Fibroblast of pulmonary artery (primary cell): ENCODE data around the gene ADK.
"Not testable (repeated sequence)": the region's sequence is repeated elsewhere in the genome, so short reads cannot be mapped to it uniquely, and the experiment has no call there.

Experiments
- DNase-seq: peaks from one replicate; pipeline ENCODE4 v3.0.0-alpha.2; 2010; ENCODE audit warnings: low read depth
- H3K4me3 ChIP-seq: replicated peaks from 2 replicates; pipeline ENCODE4 v1.5.1; 2011; ENCODE audit warnings: low read depth, mild to moderate bottlenecking, control low read depth, low read length, moderate library complexity
- CTCF ChIP-seq: IDR thresholded peaks from 2 replicates; pipeline ENCODE4 v1.5.1; 2011; ENCODE audit warnings: mild to moderate bottlenecking, control low read depth, low read length, inconsistent platforms; ENCODE audit errors: missing control alignments

Gene ADK

GRCh38 chr10:74337330-74338016 is 186.5 kb downstream of the ADK start:
- H3K4me3 ChIP-seq = no peak overlapping the region
- DNase-seq = no peak
- TF ChIP-seq CTCF = no peak

GRCh38 chr10:74342991-74343390 is 192.0 kb downstream of the ADK start:
- no peak for DNase-seq
- H3K4me3 ChIP-seq = no peak overlapping the region
- no peak for TF ChIP-seq CTCF

- DNase-seq = no peak
- TF ChIP-seq CTCF = no peak
- no peak overlapping the region for H3K4me3 ChIP-seq
These were observed 192.8 kb downstream of the ADK start for GRCh38 chr10:74343804-74344203.

- TF ChIP-seq CTCF = no peak
- DNase-seq = no peak
These were observed 193.3 kb downstream of the ADK start for GRCh38 chr10:74344306-74344705.

GRCh38 chr10:74347522-74347921 is 196.5 kb downstream of the ADK start:
- DNase-seq = no peak
- H3K4me3 ChIP-seq = no peak overlapping the region
- no peak for TF ChIP-seq CTCF

More at GRCh38 chr10:74344306-74344705, 193.3 kb downstream of the ADK start:
- H3K4me3 ChIP-seq = no peak overlapping the region

GRCh38 chr10:74353021-74353420 is 202.0 kb downstream of the ADK start:
- not testable (repeated sequence) for DNase-seq, H3K4me3 ChIP-seq

GRCh38 chr10:74361678-74362077 is 210.7 kb downstream of the ADK start:
- no peak overlapping the region for H3K4me3 ChIP-seq
- peak; percentile 4 for DNase-seq
- no peak for TF ChIP-seq CTCF

GRCh38 chr10:74363727-74364126 is 212.7 kb downstream of the ADK start:
- TF ChIP-seq CTCF = no peak
- no peak for DNase-seq
- H3K4me3 ChIP-seq = no peak overlapping the region
